Ovary (tissue), 9 donors: ENCODE measurements around the gene SDR42E2. TPM values are rescaled to one million over a fixed set of nuclear protein-coding genes. Genes with fewer than 3 reads are reported as not detected.

Experiments
- DNase-seq, 5 donors: peaks; one replicate each; pipeline ENCODE4 v3.0.0-alpha.2; 2019 to 2020
- H3K27ac ChIP-seq, 2 donors: fragments of 200-600 bp; one replicate each; pipeline versions ENCODE4 v1.5.1 to v1.8.0; 2019 to 2022
- H3K27me3 ChIP-seq: fragments of 200-600 bp; one replicate; pipeline ENCODE4 v1.8.0; 2022
- H3K36me3 ChIP-seq: fragments of 200-600 bp; sonication (generic); one replicate; pipeline ENCODE4 v1.5.1; 2019
- H3K4me1 ChIP-seq: one replicate; pipeline ENCODE4 v1.8.1; 2013; ENCODE audit warnings: mild to moderate bottlenecking, moderate library complexity; ENCODE audit not compliant: insufficient read depth
- H3K4me3 ChIP-seq: fragments of 200-600 bp; sonication (generic); one replicate; pipeline ENCODE4 v1.5.1; 2017
- H3K9me3 ChIP-seq, 2 donors: fragments of 200-600 bp in 1 of 2; sonication (generic) in 1 of 2; one replicate each; pipeline versions ENCODE4 v1.5.1 to v1.8.1; 2013 to 2019; ENCODE audit warnings: mild to moderate bottlenecking in 1 of 2, moderate library complexity in 1 of 2
- CTCF ChIP-seq, 3 donors: fragments of 450-650 bp in 2 of 3; fragments of 200-600 bp in 1 of 3; IDR thresholded peaks; one replicate each; pipeline versions ENCODE4 v1.5.1 to v1.8.0; 2016 to 2022; ENCODE audit warnings: antibody characterized with exemption in 3 of 3, mild to moderate bottlenecking in 1 of 3
- EP300 ChIP-seq: sonication (generic); formaldehyde crosslinking; IDR thresholded peaks from one replicate; pipeline ENCODE4 v1.6.1; 2017; ENCODE audit warnings: antibody characterized with exemption
- POLR2A ChIP-seq: fragments of 450-650 bp; IDR thresholded peaks from one replicate; pipeline ENCODE4 v1.6.1; 2017; ENCODE audit warnings: antibody characterized with exemption, mild to moderate bottlenecking, moderate library complexity
- WGBS, 3 donors: extraction: QIAGEN DNeasy Blood & Tissue Kit in 1 of 3; methylation state at CpG; one replicate each; pipeline versions ENCODE4 v1.1.5 to v1.1.7; 2013 to 2017; 5-methylcytosine and 5-hydroxymethylcytosine counted together
- intact Hi-C, 4 donors: fragments of 100-400 bp; cut with DNase I; formaldehyde crosslinking; loops; one replicate each; pipeline versions ENCODE4 v1.11.0 to v1.15.1; 2022 to 2023
- polyA plus RNA-seq, 2 donors: library from polyadenylated mRNA; stranded (reverse); fragments of 200-250 nt in 1 of 2; fragments of 350-450 nt in 1 of 2; fragmentation: Illumina TruSeq in 1 of 2; extraction: RNeasy Lipid Tissue Mini Kit (QIAGEN cat#74804) in 1 of 2; gene quantifications; one replicate each; pipeline ENCODE4 v1.2.3, GENCODE V29; 2013 to 2014
- total RNA-seq, 7 donors: library from RNA; depleted of rRNA in 2 of 7; stranded (reverse); fragments of >200 nt in 2 of 7; fragmentation: NEBNext Ultra II Directional in 3 of 7; extraction: Animal tissue kit (Norgen Biotek cat#: 25700) in 3 of 7; gene quantifications; one replicate each; pipeline versions ENCODE4 v1.1.0 to v1.2.4, GENCODE V29; 2016 to 2023
- donor health status: DM: no; HTN: no; CAD: no; lungs with moderate emphysema.
- donor health status: DM: no; HTN: no; CAD: no.
- donor health status: Bipolar disorder and iron deficiency.
- donor health status: DM: yes; HTN: yes; CAD: no.
- donor health status: DM: no; HTN: no; CAD: no.
- donor health status: DM: yes; HTN: yes; CAD: no.

SDR42E2 gene
- total and polyA plus RNA-seq, 9 donors: 0.05 to 1.1 (median 0.24) TPM; not detected in 3

GRCh38 chr16:22190776-22191531, 28.6 kb downstream of the SDR42E2 start:
- peak; percentile 100 for DNase-seq
- no peaks in the 10 kb centered on the region for H3K27me3 ChIP-seq
- no peaks in the 10 kb centered on the region for H3K9me3 ChIP-seq
- peak overlapping the region; percentile 81 to 94 for H3K27ac ChIP-seq
- 0 to 1% (median 1%) methylated on average over 43 of the region's 43 CpGs for WGBS, 3 donors
- H3K4me1 ChIP-seq: peaks cover 5% of the 10 kb centered on the region
- peak overlapping the region; percentile 55 for H3K4me3 ChIP-seq
- TF ChIP-seq EP300: no peak
- TF ChIP-seq POLR2A: peak; percentile 97
- TF ChIP-seq CTCF (IDR thresholded peaks at IDR 0.05): no peak
- H3K36me3 ChIP-seq: no peaks in the 10 kb centered on the region
- intact Hi-C loops: no loop called here

DNA sequence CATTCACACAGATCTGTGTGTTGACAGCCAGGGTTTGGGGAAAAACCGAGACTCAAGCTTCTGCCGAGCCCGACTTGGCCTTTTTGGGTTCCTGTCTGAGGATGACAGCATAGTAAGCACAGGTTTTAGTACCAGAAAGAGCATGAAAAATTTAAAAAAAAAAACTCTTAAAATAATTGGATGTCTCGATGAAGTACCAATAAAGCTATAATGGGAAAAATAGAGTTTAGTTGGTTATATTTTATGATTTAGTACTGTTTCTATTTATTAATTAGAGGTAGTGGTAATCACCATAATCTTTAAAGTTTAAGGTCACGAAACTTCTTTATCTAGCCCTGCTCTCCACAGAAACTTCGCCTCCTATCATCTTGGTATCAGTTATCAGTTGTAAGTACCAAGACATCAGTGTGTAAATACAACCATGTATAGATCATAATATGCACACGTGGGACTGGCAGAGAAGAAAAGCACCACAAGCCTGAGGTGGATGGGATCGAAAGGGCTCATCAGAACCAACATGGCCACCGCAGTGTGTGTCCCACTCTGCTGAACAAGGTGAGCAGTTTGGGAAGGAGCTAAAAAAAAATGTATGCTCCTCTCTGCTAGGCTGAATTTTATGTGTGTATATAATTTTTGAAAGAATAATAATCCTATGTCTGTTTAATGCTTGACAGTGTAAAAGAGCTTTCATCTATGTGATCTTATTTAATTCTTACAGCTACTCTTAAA, 29.4 kb downstream of the SDR42E2 start:
- no peaks in the 10 kb centered on the region for H3K27me3 ChIP-seq
- TF ChIP-seq POLR2A (no peak), EP300 (no peak), CTCF (IDR thresholded peaks at IDR 0.05) (no peak)
- no peaks in the 10 kb centered on the region for H3K9me3 ChIP-seq
- 2 to 4% (median 3%) methylated on average over 9 of the region's 9 CpGs for WGBS, 3 donors
- H3K27ac ChIP-seq: peak overlapping the region; percentile 81 to 94
- peaks cover 5% of the 10 kb centered on the region for H3K4me1 ChIP-seq
- H3K4me3 ChIP-seq: peak overlapping the region; percentile 55
- intact Hi-C loops: no loop called here
- peak; percentile 47 to 52 (median 49) for DNase-seq
- no peaks in the 10 kb centered on the region for H3K36me3 ChIP-seq

GRCh38 chr16:22192261-22193062, 30.2 kb downstream of the SDR42E2 start:
- Histone ChIP-seq H3K36me3 (no peaks in the 10 kb centered on the region), H3K27me3 (no peaks in the 10 kb centered on the region), H3K4me3 (peak overlapping the region; percentile 55), H3K4me1 (peaks cover 5% of the 10 kb centered on the region), H3K27ac (peak overlapping the region; percentile 81 to 94), H3K9me3 (no peaks in the 10 kb centered on the region)
- peak; percentile 84 to 91 (median 88) for DNase-seq
- intact Hi-C loops: no loop called here
- WGBS, 3 donors: 15 to 19% (median 16%) methylated on average over 16 of the region's 16 CpGs
- TF ChIP-seq CTCF (IDR thresholded peaks at IDR 0.05) (no peak), POLR2A (peak; percentile 36), EP300 (no peak)

- Histone ChIP-seq H3K4me1 (peaks cover 5% of the 10 kb centered on the region), H3K4me3 (no peak overlapping the region), H3K36me3 (no peaks in the 10 kb centered on the region), H3K9me3 (no peaks in the 10 kb centered on the region), H3K27ac (peak overlapping the region; percentile 81 to 94), H3K27me3 (no peaks in the 10 kb centered on the region)
- peak in 1 of 5 donors; percentile 17 for DNase-seq
- WGBS, 3 donors: 89 to 93% (median 90%) methylated on average over 2 of the region's 2 CpGs
- intact Hi-C loops: no loop called here
- no peak for TF ChIP-seq CTCF (IDR thresholded peaks at IDR 0.05)
Observed at GRCh38 chr16:22193063-22193411, 30.7 kb downstream of the SDR42E2 start.
